Bronchial epithelial cell (primary cell): ENCODE data around the gene RCE1. TPM values are rescaled to one million over a fixed set of nuclear protein-coding genes. Genes with fewer than 3 reads are reported as not detected.

Experiments used
- DNase-seq: peaks from one replicate; pipeline ENCODE4 v3.0.0-alpha.2; 2010; ENCODE audit warnings: low read depth
- FAIRE-seq: peaks from 2 replicates; lab custom pipeline; 2011; peaks lifted over from hg19 to GRCh38; lab: Jason Lieb, UNC
- H3K27me3 ChIP-seq: 2 replicates; pipeline ENCODE4 v1.5.1; 2011; ENCODE audit warnings: low read length; ENCODE audit not compliant: control insufficient read depth, insufficient read depth
- H3K36me3 ChIP-seq: 2 replicates; pipeline ENCODE4 v1.5.1; 2011; ENCODE audit warnings: low read length; ENCODE audit not compliant: control insufficient read depth, insufficient read depth
- H3K4me3 ChIP-seq: 2 replicates; pipeline ENCODE4 v1.5.1; 2011; ENCODE audit warnings: mild to moderate bottlenecking, low read depth, low read length, control low read depth
- CTCF ChIP-seq: IDR thresholded peaks from 2 replicates; pipeline ENCODE4 v1.5.1; 2011; ENCODE audit warnings: mild to moderate bottlenecking, moderate library complexity, low read length, control low read depth, inconsistent platforms; ENCODE audit not compliant: insufficient read depth, severe bottlenecking
- total RNA-seq: library from RNA; depleted of rRNA; stranded (reverse); fragments of >200 nt; gene quantifications from 2 replicates; pipeline ENCODE4 v1.2.1, GENCODE V29; 2014

Gene RCE1
- total RNA-seq, 1 donor from 2014 or later: 17.4 TPM

- peak overlapping the region; percentile 96 for H3K4me3 ChIP-seq
- DNase-seq: no peak
- TF ChIP-seq CTCF: no peak
- H3K36me3 ChIP-seq: peaks cover 32% of the 10 kb centered on the region
- no peaks in the 10 kb centered on the region for H3K27me3 ChIP-seq
- FAIRE-seq: no peak
Observed at GRCh38 chr11:66842501-66842895, 743 bp upstream of the RCE1 start.

DNA sequence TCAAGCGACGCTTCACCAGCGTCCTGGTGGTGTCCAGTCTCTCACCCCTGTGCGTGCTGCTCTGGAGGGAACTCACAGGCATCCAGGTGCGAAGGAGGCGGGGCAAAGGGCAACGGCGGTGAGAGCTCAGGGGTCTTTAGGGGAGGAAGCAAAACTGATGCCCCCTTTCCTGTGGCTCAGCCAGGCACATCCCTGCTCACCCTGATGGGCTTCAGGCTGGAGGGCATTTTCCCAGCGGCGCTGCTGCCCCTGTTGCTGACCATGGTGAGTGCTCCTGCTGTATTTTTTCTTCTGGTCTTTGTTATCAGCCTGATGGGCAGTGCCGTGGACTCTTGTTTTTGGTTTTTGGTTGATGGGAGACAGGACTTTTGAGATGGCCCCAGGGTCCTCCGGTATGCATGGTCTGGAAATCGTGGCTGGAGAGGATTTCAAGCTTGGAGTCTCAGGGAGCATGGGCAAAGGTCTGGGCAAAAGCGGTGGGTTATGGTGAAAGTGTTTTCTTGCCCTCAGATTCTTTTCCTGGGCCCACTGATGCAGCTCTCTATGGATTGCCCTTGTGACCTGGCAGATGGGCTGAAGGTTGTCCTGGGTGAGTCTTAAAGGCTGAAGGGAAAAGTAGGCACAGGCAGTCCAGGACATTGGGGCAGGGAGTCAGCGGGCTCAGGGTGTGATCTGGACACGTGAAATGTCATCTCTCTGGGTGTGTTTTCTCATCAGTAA is 695 bp downstream of the RCE1 start:
- FAIRE-seq (no peak), DNase-seq (no peak)
- H3K36me3 ChIP-seq: peaks cover 33% of the 10 kb centered on the region
- TF ChIP-seq CTCF: no peak
- H3K27me3 ChIP-seq: no peaks in the 10 kb centered on the region
- H3K4me3 ChIP-seq: peak overlapping the region; percentile 96

- peaks cover 30% of the 10 kb centered on the region for H3K36me3 ChIP-seq
- no peaks in the 10 kb centered on the region for H3K27me3 ChIP-seq
- no peak for FAIRE-seq
- no peak for DNase-seq
- peak overlapping the region; percentile 96 for H3K4me3 ChIP-seq
- no peak for TF ChIP-seq CTCF
Observed at GRCh38 chr11:66844496-66845142, 1.4 kb downstream of the RCE1 start.

DNA sequence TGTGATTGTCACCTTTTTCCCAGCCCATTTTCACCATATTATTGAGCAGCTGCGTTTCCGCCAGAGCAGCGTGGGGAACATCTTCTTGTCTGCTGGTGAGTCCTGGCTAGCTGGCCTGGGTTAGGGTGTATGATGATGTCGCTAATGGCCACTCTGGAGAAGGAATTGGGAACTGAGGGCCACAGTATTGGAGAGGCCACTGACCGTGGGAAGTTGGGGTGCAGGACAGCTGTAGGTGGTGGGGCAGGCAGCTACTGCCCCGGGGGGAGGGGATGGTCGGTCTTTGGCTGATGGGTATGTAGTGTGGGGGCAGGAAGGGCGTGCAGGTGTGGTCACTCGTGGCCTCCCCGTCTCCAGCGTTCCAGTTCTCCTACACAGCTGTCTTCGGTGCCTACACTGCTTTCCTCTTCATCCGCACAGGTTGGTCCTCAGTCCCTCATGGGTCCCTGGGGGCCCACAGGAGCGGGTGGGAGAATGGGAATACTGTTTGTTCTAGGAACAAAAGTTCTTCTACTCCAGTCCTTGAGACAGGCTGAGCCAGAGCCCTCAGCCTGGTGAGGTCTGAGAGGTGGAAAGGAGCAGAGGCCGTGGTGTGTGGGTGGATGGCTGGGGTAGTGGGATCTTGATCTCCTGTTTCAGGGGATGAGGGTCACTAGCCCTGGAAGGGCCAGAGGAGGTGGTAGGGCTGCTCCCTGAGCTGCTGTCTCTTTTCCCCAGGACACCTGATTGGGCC is 2.1 kb downstream of the RCE1 start:
- FAIRE-seq (peak; percentile 40), DNase-seq (no peak)
- no peaks in the 10 kb centered on the region for H3K27me3 ChIP-seq
- TF ChIP-seq CTCF: no peak
- no peak overlapping the region for H3K4me3 ChIP-seq
- peaks cover 29% of the 10 kb centered on the region for H3K36me3 ChIP-seq

GRCh38 chr11:66845876-66846212 is 2.6 kb downstream of the RCE1 start:
- FAIRE-seq: no peak
- peaks cover 30% of the 10 kb centered on the region for H3K36me3 ChIP-seq

More at GRCh38 chr11:66845876-66846212, 2.6 kb downstream of the RCE1 start:
- no peak overlapping the region for H3K4me3 ChIP-seq
- DNase-seq: no peak
- H3K27me3 ChIP-seq: no peaks in the 10 kb centered on the region
- no peak for TF ChIP-seq CTCF
